Measurements from ENCODE around the gene SCGB1C2. TPM values are rescaled to one million over a fixed set of nuclear protein-coding genes. Genes with fewer than 3 reads are reported as not detected.

The SCGB1C2 gene
- total RNA-seq, 1 experiment from 2014 or later = not detected

DNA sequence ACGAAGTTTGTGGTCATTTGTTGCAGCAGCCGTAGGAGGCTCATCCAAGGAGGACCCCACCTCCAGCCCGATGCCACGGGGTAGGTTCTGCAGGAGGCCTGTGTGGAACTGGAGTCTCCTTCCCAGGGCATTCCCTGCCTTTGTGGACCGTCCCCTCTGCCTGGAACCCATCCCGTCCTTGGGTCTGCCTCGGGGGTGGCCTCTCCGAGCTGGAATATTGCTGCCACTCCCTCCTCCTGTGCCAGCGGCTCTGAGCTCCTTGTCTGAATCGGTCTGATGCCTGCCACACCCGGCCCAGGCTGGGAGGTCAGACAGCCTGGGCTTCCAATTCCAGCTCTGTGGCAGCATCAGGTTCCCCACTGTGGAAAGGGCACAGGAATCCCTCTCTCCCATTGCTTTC, 25.3 kb downstream of the SCGB1C2 start:
- Histone ChIP-seq H2AK5ac (ENCODE audit: insufficient read length, low read length) (no peak overlapping the region), H3K79me1 (ENCODE audit: insufficient read depth, low read depth, low read length, poor library complexity, severe bottlenecking) (no peaks in the 10 kb centered on the region), H2BK5ac (ENCODE audit: insufficient read length, low read length) (no peak overlapping the region), H3K27me3 (ENCODE audit: insufficient read depth, low read length) (no peaks in the 10 kb centered on the region), H2BK20ac (ENCODE audit: low read depth, low read length, poor library complexity, severe bottlenecking) (no peak overlapping the region), H3K23me2 (ENCODE audit: insufficient read length, low read depth, low read length, poor library complexity, severe bottlenecking) (no peaks in the 10 kb centered on the region), H3K9ac (ENCODE audit: extremely low read depth, insufficient read length, low read length) (no peak overlapping the region), H2BK15ac (ENCODE audit: low read depth, low read length) (no peak overlapping the region), H4K91ac (ENCODE audit: insufficient read length, low read depth, low read length) (no peak overlapping the region), H3K4me1 (ENCODE audit: insufficient read depth, low read length) (no peaks in the 10 kb centered on the region), H3K23ac (ENCODE audit: insufficient read length, low read depth, low read length) (no peak overlapping the region), H3K18ac (ENCODE audit: insufficient read length, low read depth, low read length) (no peak overlapping the region), H3K9me3 (ENCODE audit: control insufficient read depth, low read depth, low read length) (no peaks in the 10 kb centered on the region), H4K5ac (ENCODE audit: insufficient read length, low read depth, low read length) (no peak overlapping the region), H3T11ph (ENCODE audit: low read length) (no peak overlapping the region), H4K8ac (replicated peaks; ENCODE audit: insufficient read length, low read depth, low read length) (no peak overlapping the region), H3K14ac (ENCODE audit: insufficient read depth, low read length) (no peak overlapping the region), H3K56ac (ENCODE audit: insufficient read length, low read depth, low read length) (no peak overlapping the region), H3K79me2 (ENCODE audit: insufficient read depth, low read length) (no peaks in the 10 kb centered on the region), H2AFZ (ENCODE audit: low read length) (no peak overlapping the region), H2BK120ac (ENCODE audit: low read depth, low read length, poor library complexity, severe bottlenecking) (no peak overlapping the region), H3K27ac (ENCODE audit: insufficient read length, low read depth, low read length) (no peak overlapping the region), H2BK12ac (ENCODE audit: insufficient read length, low read depth, low read length) (no peak overlapping the region), H4K20me1 (ENCODE audit: control insufficient read depth, insufficient read depth, insufficient read length) (no peaks in the 10 kb centered on the region), H3K4ac (ENCODE audit: low read depth, low read length) (no peak overlapping the region), H3K4me2 (ENCODE audit: insufficient read depth, insufficient read length, low read length) (no peak overlapping the region)
- Mint-ChIP-seq H3K4me1 (peaks cover 2 to 4% of the 10 kb centered on the region in 2 experiments; a peak in 2 of 4 replicates), H3K4me3 (no peak overlapping the region), H3K27me3 (ENCODE audit: low read depth) (no peaks in the 10 kb centered on the region; the same call in none of the 2 replicates), H3K27ac (no peak overlapping the region), H3K9me3 (no peaks in the 10 kb centered on the region), H3K36me3 (ENCODE audit: insufficient read depth in 1 of 3, low read depth in 3 of 3) (no peaks in the 10 kb centered on the region)
- DNase-seq = no peak
- TF ChIP-seq, protein P1, sequence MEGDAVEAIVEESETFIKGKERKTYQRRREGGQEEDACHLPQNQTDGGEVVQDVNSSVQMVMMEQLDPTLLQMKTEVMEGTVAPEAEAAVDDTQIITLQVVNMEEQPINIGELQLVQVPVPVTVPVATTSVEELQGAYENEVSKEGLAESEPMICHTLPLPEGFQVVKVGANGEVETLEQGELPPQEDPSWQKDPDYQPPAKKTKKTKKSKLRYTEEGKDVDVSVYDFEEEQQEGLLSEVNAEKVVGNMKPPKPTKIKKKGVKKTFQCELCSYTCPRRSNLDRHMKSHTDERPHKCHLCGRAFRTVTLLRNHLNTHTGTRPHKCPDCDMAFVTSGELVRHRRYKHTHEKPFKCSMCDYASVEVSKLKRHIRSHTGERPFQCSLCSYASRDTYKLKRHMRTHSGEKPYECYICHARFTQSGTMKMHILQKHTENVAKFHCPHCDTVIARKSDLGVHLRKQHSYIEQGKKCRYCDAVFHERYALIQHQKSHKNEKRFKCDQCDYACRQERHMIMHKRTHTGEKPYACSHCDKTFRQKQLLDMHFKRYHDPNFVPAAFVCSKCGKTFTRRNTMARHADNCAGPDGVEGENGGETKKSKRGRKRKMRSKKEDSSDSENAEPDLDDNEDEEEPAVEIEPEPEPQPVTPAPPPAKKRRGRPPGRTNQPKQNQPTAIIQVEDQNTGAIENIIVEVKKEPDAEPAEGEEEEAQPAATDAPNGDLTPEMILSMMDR (conservative IDR thresholded peaks at IDR 0.05) = no peak
- WGBS (ENCODE audit: extremely low coverage, insufficient read length, low lambda C conversion rate) = no CpG with 5 or more reads among the region's 11 CpGs
